Measurements from ENCODE around the gene LRBA.

DNA sequence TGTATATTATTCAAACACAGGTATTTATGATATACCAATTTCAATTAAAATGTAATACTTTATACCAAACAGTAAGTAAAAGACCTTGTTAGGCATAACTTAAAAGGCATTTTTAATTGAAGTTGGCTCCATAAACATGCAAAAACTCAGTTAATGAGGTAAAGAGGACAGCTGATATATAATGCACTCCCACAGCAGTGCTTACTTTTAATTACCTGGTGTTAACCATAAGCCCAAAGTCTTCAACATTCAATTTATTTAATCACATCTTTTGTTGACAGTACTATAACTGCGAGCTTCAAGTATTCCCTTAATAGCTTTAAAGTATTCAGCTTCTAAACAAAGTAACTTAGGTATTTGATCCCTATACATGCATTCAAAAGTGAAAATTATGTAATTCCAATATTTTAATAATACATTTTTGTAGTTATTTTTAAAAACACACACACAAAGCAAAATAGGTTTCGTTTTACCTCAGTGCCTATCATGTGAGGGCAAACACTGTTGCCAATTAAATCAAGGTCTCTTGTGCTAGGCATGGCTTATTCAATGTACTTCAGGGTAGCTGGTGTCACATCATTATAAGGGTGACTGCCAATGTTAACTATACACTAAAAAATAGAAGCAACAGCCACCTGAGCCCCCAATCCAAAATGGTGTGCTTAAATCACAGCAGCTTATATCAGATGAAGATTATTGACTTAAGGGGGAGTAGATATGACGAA is 197.1 kb downstream of the LRBA start:
- no peak for TF ChIP-seq POLR2AphosphoS5 (IDR thresholded peaks at IDR 0.05)
- TF ChIP-seq, protein P1, sequence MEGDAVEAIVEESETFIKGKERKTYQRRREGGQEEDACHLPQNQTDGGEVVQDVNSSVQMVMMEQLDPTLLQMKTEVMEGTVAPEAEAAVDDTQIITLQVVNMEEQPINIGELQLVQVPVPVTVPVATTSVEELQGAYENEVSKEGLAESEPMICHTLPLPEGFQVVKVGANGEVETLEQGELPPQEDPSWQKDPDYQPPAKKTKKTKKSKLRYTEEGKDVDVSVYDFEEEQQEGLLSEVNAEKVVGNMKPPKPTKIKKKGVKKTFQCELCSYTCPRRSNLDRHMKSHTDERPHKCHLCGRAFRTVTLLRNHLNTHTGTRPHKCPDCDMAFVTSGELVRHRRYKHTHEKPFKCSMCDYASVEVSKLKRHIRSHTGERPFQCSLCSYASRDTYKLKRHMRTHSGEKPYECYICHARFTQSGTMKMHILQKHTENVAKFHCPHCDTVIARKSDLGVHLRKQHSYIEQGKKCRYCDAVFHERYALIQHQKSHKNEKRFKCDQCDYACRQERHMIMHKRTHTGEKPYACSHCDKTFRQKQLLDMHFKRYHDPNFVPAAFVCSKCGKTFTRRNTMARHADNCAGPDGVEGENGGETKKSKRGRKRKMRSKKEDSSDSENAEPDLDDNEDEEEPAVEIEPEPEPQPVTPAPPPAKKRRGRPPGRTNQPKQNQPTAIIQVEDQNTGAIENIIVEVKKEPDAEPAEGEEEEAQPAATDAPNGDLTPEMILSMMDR (IDR thresholded peaks at IDR 0.05) = no peak
- no peak for TF ChIP-seq POLR2A (IDR thresholded peaks at IDR 0.05; ENCODE audit: low read depth)
- no peak for TF ChIP-seq EP300 (IDR thresholded peaks at IDR 0.05)
